ENCODE data around the gene FAM170A.

DNA sequence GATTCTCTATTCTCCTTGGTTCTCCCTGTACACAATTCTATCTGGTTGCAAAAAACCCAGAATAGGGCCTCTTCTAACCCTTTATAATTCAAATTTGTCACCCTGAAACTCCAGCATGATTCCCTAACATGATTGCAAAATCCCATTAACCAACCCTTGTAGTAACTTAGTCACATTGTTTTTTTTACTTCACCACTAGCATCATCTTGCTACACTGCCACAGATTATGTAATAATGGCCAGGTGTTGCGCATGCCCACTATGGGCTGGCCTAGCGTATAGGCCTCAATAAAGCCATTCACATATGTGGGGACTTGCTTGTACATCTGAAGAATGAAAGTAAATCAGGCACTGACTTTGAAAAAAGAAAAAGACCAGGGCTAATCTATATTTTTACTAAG, 25.7 kb downstream of the FAM170A start:
- TF ChIP-seq EZH2 (IDR thresholded peaks at IDR 0.05; ENCODE audit: insufficient read depth, poor library complexity, severe bottlenecking) (no peak), EZH2phosphoT487 (IDR thresholded peaks at IDR 0.05; ENCODE audit: insufficient read depth, low read depth) (no peak)

All from GM23248 (cell line).